C4-2B (cell line): Measurements from ENCODE around the gene STRAP.

Experiments used
- H3K27ac ChIP-seq: fragments of 450-650 bp; 2 replicates; pipeline ENCODE4 v1.5.1; 2017
- CTCF ChIP-seq: fragments of 450-650 bp; conservative IDR thresholded peaks from 2 replicates; pipeline ENCODE4 v1.5.1; 2017; ENCODE audit warnings: mild to moderate bottlenecking
- ZFX ChIP-seq: fragments of 450-650 bp; IDR thresholded peaks from 2 replicates; pipeline ENCODE4 v1.6.1; 2017

Gene STRAP

GRCh38 chr12:15856097-15856982 lies 25.8 kb upstream of the STRAP start:
- no peak overlapping the region for H3K27ac ChIP-seq
- peak; percentile 84 for TF ChIP-seq CTCF
- TF ChIP-seq ZFX: no peak

- no peak for TF ChIP-seq CTCF
- no peak for TF ChIP-seq ZFX
- H3K27ac ChIP-seq: no peak overlapping the region
Observed at GRCh38 chr12:15858353-15858752, 23.8 kb upstream of the STRAP start.

GRCh38 chr12:15859116-15859515 lies 23.1 kb upstream of the STRAP start:
- H3K27ac ChIP-seq: no peak overlapping the region
- no peak for TF ChIP-seq ZFX
- no peak for TF ChIP-seq CTCF

GRCh38 chr12:15861404-15861803 lies 20.8 kb upstream of the STRAP start:
- no peak overlapping the region for H3K27ac ChIP-seq
- TF ChIP-seq ZFX (no peak), CTCF (no peak)

GRCh38 chr12:15862840-15863239 lies 19.3 kb upstream of the STRAP start:
- H3K27ac ChIP-seq: no peak overlapping the region
- TF ChIP-seq CTCF (no peak), ZFX (no peak)

- no peak overlapping the region for H3K27ac ChIP-seq
- TF ChIP-seq CTCF (no peak), ZFX (no peak)
Observed at GRCh38 chr12:15863372-15863771, 18.8 kb upstream of the STRAP start.

- TF ChIP-seq ZFX (no peak), CTCF (no peak)
Observed at GRCh38 chr12:15863984-15864383, 18.2 kb upstream of the STRAP start.

More at GRCh38 chr12:15863984-15864383, 18.2 kb upstream of the STRAP start:
- H3K27ac ChIP-seq: no peak overlapping the region
